ENCODE results near the gene TEKT3.
A peak's percentile ranks its signal among the peaks of the same experiment; 100 is the strongest.

Gene TEKT3

GRCh38 chr17:15341385-15341849, at the start of gene TEKT3:
Gene TEKT3 (minus strand): TSS chr17:15341597. CDS start chr17:15331585, 10,012 bp downstream.
- DNase-seq (ENCODE audit: low read depth in 4 of 4, low spot score in 1 of 4), result peak in 2 of 4 experiments; percentile 1 to 15

DNA sequence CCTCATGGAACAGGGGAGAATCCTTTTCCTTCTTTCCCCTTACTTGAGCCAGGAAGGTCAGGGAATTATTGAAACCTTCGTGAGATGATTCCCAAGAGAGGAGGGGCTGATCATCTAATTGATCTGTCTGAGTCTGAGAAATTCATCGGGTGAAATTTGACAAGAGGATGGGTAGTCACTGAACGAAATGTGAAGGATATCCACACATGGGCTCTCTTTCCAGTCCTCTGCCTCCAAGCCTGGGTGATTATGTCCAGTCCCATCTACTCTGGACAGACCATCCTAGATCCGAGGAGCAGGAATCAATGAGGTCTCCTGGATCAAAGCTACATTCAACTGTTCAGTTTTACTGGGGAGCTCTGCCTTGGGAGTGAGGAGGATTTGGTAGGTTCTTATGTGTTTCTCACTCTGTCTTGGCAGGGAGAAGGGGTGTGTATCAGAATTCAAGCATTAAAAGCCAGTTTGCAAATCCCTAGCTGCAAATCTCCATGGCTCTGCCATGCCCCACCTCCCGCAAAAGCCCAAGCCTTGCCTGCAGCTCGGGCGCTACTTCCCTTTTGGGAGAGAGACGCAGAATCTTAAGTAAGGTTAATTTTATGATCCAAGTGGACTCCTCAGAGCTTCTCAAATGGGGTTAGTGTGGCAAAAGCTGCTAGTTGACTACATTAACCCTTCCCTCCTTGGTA, 47.1 kb upstream of the TEKT3 start:
- DNase-seq (ENCODE audit: low read depth in 4 of 4, low spot score in 1 of 4), result no peak

- DNase-seq (ENCODE audit: low read depth in 4 of 4, low spot score in 1 of 4), result no peak
These were observed 44.7 kb upstream of the TEKT3 start for GRCh38 chr17:15386083-15386482.

- DNase-seq (ENCODE audit: low read depth in 4 of 4, low spot score in 1 of 4), result no peak
These were observed 43.9 kb upstream of the TEKT3 start for GRCh38 chr17:15385305-15385704.

- DNase-seq (ENCODE audit: low read depth in 4 of 4, low spot score in 1 of 4), result no peak
These were observed 42.9 kb upstream of the TEKT3 start for GRCh38 chr17:15384142-15384787.

DNA sequence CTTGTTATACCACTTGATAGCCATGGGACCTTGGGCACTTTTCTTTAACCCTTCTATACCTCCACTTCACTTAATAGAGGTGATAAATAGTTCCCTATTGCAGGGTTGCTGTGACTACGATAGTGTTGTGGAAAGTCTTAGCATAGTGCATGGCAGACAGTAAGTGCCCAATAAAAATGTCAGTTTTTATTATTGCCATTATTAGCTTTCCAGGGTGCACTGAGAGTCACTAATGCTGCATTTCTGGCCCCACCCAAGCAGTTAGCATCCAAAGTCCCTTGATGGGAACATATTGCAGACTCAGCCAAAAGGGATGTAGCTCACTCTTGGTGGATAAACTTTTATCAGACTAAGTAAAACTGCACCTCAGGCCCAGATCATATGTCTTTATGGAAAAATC, 41.5 kb upstream of the TEKT3 start:
- DNase-seq (ENCODE audit: low read depth in 4 of 4, low spot score in 1 of 4), result no peak

GRCh38 chr17:15381707-15382106, 40.3 kb upstream of the TEKT3 start:
- no peak for DNase-seq (ENCODE audit: low read depth in 4 of 4, low spot score in 1 of 4)

DNA sequence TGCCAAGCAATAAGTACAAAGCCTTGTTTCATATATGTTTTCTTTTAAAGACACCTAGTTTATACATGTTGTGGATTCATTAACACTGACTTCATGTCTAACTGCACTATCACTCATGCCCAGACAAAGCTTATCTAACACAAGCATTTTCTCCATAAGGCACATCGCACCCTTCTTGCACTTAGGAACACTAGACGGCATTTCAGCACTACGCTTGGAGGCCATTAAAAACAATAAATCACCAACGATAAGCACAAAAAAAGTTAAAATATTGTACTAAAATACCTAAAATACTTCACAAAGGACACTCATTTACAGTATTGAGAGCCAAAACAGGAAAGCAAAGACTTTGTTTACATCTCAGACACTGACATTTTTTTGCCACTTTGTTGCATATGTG, 39.0 kb upstream of the TEKT3 start:
- DNase-seq (ENCODE audit: low read depth in 4 of 4, low spot score in 1 of 4), result no peak

GRCh38 chr17:15379659-15380058, 38.3 kb upstream of the TEKT3 start:
- no peak for DNase-seq (ENCODE audit: low read depth in 4 of 4, low spot score in 1 of 4)

DNA sequence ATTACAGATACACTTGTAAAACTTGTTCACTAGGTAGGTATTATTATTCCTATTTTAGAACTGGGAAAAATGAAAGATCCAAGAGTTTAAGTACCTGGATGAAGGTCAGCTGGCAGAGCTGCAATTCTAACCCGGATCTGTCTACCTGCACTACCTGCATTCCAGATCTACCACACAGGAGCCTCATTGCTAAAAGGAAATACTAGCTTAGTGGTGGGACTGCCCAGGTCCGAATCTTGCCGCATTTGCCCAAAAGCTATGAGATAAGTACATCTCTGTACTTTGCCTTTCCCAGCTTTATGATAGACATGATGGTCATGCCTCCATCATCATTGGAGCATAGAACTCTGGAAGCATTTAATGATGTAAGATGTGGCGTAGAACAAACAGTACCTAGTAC, 36.8 kb upstream of the TEKT3 start:
- DNase-seq (ENCODE audit: low read depth in 4 of 4, low spot score in 1 of 4), result no peak

GRCh38 chr17:15377616-15378015, 36.2 kb upstream of the TEKT3 start:
- no peak for DNase-seq (ENCODE audit: low read depth in 4 of 4, low spot score in 1 of 4)

DNA sequence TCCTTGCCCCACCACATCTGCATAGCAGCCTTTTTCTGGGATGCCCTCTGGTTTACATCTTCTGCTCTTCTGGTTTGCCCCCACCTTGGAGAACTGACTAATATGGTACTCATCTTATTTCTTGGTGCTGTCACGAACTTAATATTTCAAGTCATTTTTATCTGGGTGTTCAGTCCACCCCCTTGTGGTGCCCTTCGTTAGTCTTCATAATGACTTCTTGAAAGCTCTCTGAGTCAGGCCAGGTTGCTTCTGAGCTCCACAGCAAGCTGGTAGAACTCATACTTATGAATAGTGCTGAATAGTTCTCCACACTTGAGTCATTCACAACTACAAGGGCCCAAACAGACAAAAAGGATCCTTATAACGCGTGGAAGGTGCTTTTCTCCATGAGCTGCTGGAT, 35.8 kb upstream of the TEKT3 start:
- no peak for DNase-seq (ENCODE audit: low read depth in 4 of 4, low spot score in 1 of 4)

DNA sequence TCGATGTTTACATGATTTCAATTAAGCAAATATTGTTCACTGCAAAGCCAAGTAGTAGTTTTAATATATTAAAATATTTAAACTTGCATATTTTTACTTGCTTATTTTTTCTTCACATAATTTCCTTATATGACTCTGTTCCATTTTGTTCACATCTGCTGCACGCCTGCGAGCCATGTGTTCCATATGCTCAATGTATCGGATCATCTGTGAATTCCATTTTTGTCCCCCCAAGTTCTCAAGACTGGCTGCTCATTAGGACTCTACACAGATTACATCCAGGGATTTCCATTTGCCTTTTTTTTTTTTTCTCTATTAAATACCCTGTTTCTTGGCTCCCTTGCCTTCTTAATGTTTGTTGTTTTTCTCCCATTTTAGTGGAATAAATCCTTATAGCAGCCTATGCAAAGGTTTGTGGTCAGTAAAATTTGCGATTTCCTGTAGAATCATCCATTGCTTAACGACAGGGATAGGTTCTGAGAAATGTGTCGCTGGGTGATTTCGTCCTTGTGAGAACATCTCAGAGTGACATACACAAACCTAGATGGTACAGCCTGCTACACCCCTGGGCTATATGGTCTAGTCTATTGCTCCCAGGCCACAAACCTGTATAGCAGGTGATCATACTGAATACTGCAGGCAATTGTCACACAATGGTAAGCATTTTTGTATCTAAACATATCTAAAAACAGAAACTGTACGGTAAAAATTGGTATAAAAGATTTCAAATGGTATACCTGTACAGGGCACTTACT, 30.2 kb upstream of the TEKT3 start:
- DNase-seq (ENCODE audit: low read depth in 4 of 4, low spot score in 1 of 4), result no peak

DNA sequence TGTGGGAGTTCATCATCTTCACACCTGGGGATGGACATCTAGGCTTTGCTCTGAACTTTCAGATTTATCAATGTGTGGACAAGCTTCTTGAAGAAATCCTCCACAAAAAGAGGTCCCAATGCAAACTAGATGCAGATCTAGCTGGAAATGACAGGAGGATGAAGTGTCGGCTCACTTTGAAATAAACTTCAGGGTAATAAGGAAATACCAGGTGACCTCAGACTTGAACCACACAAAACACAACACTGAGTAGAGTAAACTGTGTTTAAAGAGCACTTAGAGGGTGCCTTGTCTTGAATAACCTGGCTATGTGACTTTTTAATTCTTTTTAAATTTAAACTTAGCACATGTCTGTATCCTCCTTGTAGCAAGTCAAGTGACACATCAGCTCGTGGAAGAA, 27.2 kb upstream of the TEKT3 start:
- no peak for DNase-seq (ENCODE audit: low read depth in 4 of 4, low spot score in 1 of 4)

DNA sequence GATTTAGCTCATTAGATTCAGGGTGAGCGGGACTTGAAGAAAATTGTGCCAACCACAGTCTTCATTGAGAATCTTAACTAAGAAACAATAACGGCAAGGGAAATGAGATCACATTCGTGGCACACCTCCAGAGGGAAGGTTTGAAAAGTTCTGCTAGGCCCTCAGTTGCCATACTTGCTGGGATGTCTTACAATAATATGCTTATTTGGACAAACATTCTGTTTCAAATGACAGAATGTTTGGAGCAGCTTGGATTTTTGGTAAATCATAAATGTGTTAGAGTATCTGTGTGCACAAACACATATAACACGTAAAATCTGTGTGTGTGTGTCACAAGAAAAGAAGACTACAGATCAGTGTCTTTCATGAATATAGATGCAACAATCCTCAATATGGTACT, 24.6 kb upstream of the TEKT3 start:
- DNase-seq (ENCODE audit: low read depth in 4 of 4, low spot score in 1 of 4), result no peak

DNA sequence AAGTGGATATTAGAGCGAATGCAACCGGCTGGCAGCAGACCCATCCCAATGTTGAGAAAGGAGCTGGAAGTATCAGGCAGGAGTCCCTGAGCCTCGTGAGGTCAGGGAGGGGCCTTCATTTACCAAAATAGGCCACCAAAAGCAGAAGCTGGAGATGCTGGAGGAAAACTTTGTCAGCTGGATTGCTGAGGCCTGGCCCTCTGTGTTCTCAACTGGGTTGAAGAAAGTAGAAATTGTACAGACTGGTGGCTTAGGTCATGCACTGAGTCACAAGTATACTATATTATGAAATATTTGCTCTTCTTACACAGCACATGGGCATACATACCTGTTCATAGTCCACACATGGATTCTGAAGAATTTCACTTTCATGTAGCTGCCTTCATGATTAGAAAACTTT, 23.2 kb upstream of the TEKT3 start:
- no peak for DNase-seq (ENCODE audit: low read depth in 4 of 4, low spot score in 1 of 4)

DNA sequence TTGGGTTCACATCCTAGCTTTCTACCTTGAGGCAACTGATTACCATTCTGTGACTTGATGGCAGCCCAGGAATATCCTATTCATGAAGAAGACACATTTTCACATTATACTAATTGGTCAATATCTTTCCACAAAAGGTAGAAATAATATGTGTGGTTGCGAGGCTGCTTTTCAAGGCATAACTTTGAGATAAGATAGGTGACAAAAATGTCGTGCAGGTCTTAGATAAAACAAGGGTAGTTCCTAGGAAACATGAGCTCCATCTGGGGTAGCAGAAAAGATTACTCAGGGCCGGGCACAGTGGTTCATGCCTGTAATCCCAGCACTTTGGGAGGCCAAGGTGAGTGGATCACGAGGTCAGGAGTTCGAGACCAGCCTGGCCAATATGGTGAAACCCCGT, 22.3 kb upstream of the TEKT3 start:
- no peak for DNase-seq (ENCODE audit: low read depth in 4 of 4, low spot score in 1 of 4)

DNA sequence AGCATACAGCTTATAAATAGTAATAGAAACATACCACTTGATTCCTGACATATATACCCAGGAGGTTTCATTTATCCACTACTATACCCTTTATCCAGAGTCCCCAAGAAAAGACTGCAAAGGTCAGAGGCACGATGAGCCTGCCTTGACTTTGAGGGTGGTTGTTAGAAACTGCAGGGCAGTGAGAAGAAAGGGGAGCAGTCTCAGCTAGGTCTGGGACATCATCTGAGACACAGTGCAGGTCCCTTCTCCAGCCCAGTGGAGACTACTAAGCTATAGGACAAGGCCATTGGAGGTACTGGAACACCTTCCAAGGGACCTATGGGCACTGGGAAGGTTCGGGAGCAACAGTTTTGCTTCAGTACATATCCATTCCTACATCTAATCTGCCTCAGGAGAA, 20.2 kb upstream of the TEKT3 start:
- DNase-seq (ENCODE audit: low read depth in 4 of 4, low spot score in 1 of 4), result no peak

- no peak for DNase-seq (ENCODE audit: low read depth in 4 of 4, low spot score in 1 of 4)
These were observed 19.8 kb upstream of the TEKT3 start for GRCh38 chr17:15361151-15361550.

- no peak for DNase-seq (ENCODE audit: low read depth in 4 of 4, low spot score in 1 of 4)
These were observed 12.9 kb upstream of the TEKT3 start for GRCh38 chr17:15354256-15354655.

DNA sequence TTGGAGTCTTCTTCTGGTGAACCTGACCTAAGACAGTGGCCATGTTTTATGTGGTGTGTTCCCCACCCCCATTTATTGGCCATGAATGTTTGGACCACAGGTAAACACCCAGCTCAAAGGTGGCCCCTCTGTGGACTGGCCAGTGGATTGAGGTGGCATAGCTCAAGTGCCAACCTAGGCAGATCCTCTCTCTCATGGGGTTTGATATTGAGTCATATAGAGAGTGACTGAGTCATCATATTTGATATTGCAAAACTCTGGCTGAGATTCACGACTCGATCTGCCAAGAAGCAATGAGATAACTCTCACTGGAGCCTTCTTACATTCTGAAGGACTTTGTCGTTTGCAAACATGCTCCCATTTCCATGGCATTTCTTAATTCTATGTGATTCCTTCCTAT, 10.5 kb upstream of the TEKT3 start:
- DNase-seq (ENCODE audit: low read depth in 4 of 4, low spot score in 1 of 4), result no peak

- no peak for DNase-seq (ENCODE audit: low read depth in 4 of 4, low spot score in 1 of 4)
These were observed 10.1 kb upstream of the TEKT3 start for GRCh38 chr17:15351478-15351840.

Data from stimulated activated CD4-positive, alpha-beta T cell treated with anti-CD3 and anti-CD28 coated beads, Interleukin-1b, Interleukin-23, amount 100 ng/mL, for 24 hours (primary cell).